ENCODE results near the gene ASCC3. TPM values are rescaled to one million over a fixed set of nuclear protein-coding genes. Genes with fewer than 3 reads are reported as not detected.

Gene ASCC3
- total and polyA plus RNA-seq, 4 donors: 12.8 to 32.7 (median 16.4) TPM

- TF ChIP-seq CTCF (IDR thresholded peaks at IDR 0.05; ENCODE audit: low read depth, low read length, missing input control) (no peak), RXRA (IDR thresholded peaks at IDR 0.05) (no peak)
Measured at GRCh38 chr6:100633096-100633777, 247.9 kb downstream of the ASCC3 start (continued).

- WGBS: 91% methylated on average over 2 of the region's 2 CpGs
- no peak overlapping the region for H3K9ac ChIP-seq (ENCODE audit: low read depth in 1 of 2, low read length in 2 of 2)
- H3K27me3 ChIP-seq (ENCODE audit: control insufficient read depth in 4 of 4, insufficient read depth in 4 of 4, low read length in 3 of 4): no peaks in the 10 kb centered on the region
- H3K4me1 ChIP-seq (ENCODE audit: control insufficient read depth in 4 of 4, insufficient read depth in 4 of 4, low read length in 3 of 4): peaks cover 0 to 3% (median 0%) of the 10 kb centered on the region in 4 donors
- no peak for DNase-seq (ENCODE audit: low spot score)
- H3K36me3 ChIP-seq (ENCODE audit: control insufficient read depth in 4 of 4, insufficient read depth in 3 of 4, low read depth in 1 of 4, low read length in 3 of 4): peaks cover 0 to 3% (median 1%) of the 10 kb centered on the region in 4 donors
- no peaks in the 10 kb centered on the region for H3K9me3 ChIP-seq (ENCODE audit: control insufficient read depth in 4 of 4, low read length in 3 of 4)
- H3K27ac ChIP-seq (ENCODE audit: low read depth in 1 of 2, low read length in 2 of 2): no peak overlapping the region
- no peak for TF ChIP-seq JUND (IDR thresholded peaks at IDR 0.05)
- TF ChIP-seq SP1 (IDR thresholded peaks at IDR 0.05): no peak
- TF ChIP-seq ATF3 (IDR thresholded peaks at IDR 0.05): no peak
- TF ChIP-seq CTCF (IDR thresholded peaks at IDR 0.05; ENCODE audit: low read depth, low read length, missing input control): no peak
- no peak for TF ChIP-seq EGR1 (IDR thresholded peaks at IDR 0.05; ENCODE audit: low read depth in 2 of 2)
- H3K4me3 ChIP-seq (ENCODE audit: low read depth in 1 of 3, low read length in 3 of 3): no peak overlapping the region
Measured at GRCh38 chr6:100630536-100630935, 250.6 kb downstream of the ASCC3 start.

GRCh38 chr6:100627911-100628758, 253.0 kb downstream of the ASCC3 start:
- Histone ChIP-seq H3K27me3 (ENCODE audit: control insufficient read depth in 4 of 4, insufficient read depth in 4 of 4, low read length in 3 of 4) (no peaks in the 10 kb centered on the region), H3K36me3 (ENCODE audit: control insufficient read depth in 4 of 4, insufficient read depth in 3 of 4, low read depth in 1 of 4, low read length in 3 of 4) (peaks cover 0 to 12% (median 2%) of the 10 kb centered on the region in 4 donors), H3K4me3 (ENCODE audit: low read depth in 1 of 3, low read length in 3 of 3) (no peak overlapping the region), H3K9ac (ENCODE audit: low read depth in 1 of 2, low read length in 2 of 2) (no peak overlapping the region), H3K27ac (ENCODE audit: low read depth in 1 of 2, low read length in 2 of 2) (no peak overlapping the region), H3K4me1 (ENCODE audit: control insufficient read depth in 4 of 4, insufficient read depth in 4 of 4, low read length in 3 of 4) (peaks cover 0 to 3% (median 0%) of the 10 kb centered on the region in 4 donors), H3K9me3 (ENCODE audit: control insufficient read depth in 4 of 4, low read length in 3 of 4) (no peaks in the 10 kb centered on the region)
- WGBS: 73% methylated on average over 3 of the region's 3 CpGs
- no peak for TF ChIP-seq TAF1 (conservative IDR thresholded peaks at IDR 0.05)
- peak in 1 of 2 donors; percentile 29 for TF ChIP-seq RXRA (IDR thresholded peaks at IDR 0.05)
- no peak for DNase-seq (ENCODE audit: low spot score)

- Histone ChIP-seq H3K4me3 (ENCODE audit: low read depth in 1 of 3, low read length in 3 of 3) (no peak overlapping the region), H3K36me3 (ENCODE audit: control insufficient read depth in 4 of 4, insufficient read depth in 3 of 4, low read depth in 1 of 4, low read length in 3 of 4) (peaks cover 0 to 12% (median 2%) of the 10 kb centered on the region in 4 donors), H3K4me1 (ENCODE audit: control insufficient read depth in 4 of 4, insufficient read depth in 4 of 4, low read length in 3 of 4) (peaks cover 0 to 3% (median 0%) of the 10 kb centered on the region in 4 donors), H3K9me3 (ENCODE audit: control insufficient read depth in 4 of 4, low read length in 3 of 4) (no peaks in the 10 kb centered on the region), H3K27me3 (ENCODE audit: control insufficient read depth in 4 of 4, insufficient read depth in 4 of 4, low read length in 3 of 4) (no peaks in the 10 kb centered on the region), H3K9ac (ENCODE audit: low read depth in 1 of 2, low read length in 2 of 2) (no peak overlapping the region), H3K27ac (ENCODE audit: low read depth in 1 of 2, low read length in 2 of 2) (no peak overlapping the region)
- WGBS: 79% methylated on average over 1 of the region's 1 CpG
- no peak for DNase-seq (ENCODE audit: low spot score)
- TF ChIP-seq EGR1 (IDR thresholded peaks at IDR 0.05; ENCODE audit: low read depth in 2 of 2) (no peak), RXRA (IDR thresholded peaks at IDR 0.05) (no peak), TAF1 (conservative IDR thresholded peaks at IDR 0.05) (no peak), ATF3 (IDR thresholded peaks at IDR 0.05) (no peak), CTCF (IDR thresholded peaks at IDR 0.05; ENCODE audit: low read depth, low read length, missing input control) (no peak), FOXA2 (IDR thresholded peaks at IDR 0.05) (no peak), REST (IDR thresholded peaks at IDR 0.05) (no peak)
Measured at GRCh38 chr6:100626721-100627120, 254.4 kb downstream of the ASCC3 start.

Measured in liver (tissue), 9 donors.